ENCODE results near the gene ZNF24.

Gene ZNF24

GRCh38 chr18:35290094-35290735, 54.0 kb downstream of the ZNF24 start, which contains the start of gene ZSCAN30:
Gene ZSCAN30 (minus strand): TSS chr18:35290229. CDS start chr18:35264352, 25,877 bp downstream.
- DNase-seq: peak; percentile 61

- no peak for DNase-seq
Observed at GRCh38 chr18:35289727-35290093, 54.5 kb downstream of the ZNF24 start.

DNA sequence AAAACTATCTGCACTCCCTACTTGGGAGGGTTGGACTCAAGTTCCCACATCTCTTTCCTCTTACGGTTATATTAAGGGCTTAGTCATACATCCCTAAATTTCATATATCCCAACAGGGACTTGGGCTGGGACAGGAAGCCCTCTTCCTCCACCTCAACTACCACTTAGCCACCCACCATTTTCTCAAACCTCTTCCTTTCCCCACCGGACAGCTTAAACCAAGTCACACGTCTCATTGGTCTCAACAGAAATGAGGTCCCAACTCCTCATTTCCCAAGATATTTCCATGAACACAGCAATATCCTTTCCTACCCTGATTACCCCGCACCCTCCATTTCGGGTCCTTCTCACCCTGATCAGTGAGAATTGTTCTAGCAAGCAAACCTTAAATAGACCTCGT, 54.9 kb downstream of the ZNF24 start:
- no peak for DNase-seq

GRCh38 chr18:35284841-35285240, 59.4 kb downstream of the ZNF24 start:
- DNase-seq: no peak

DNA sequence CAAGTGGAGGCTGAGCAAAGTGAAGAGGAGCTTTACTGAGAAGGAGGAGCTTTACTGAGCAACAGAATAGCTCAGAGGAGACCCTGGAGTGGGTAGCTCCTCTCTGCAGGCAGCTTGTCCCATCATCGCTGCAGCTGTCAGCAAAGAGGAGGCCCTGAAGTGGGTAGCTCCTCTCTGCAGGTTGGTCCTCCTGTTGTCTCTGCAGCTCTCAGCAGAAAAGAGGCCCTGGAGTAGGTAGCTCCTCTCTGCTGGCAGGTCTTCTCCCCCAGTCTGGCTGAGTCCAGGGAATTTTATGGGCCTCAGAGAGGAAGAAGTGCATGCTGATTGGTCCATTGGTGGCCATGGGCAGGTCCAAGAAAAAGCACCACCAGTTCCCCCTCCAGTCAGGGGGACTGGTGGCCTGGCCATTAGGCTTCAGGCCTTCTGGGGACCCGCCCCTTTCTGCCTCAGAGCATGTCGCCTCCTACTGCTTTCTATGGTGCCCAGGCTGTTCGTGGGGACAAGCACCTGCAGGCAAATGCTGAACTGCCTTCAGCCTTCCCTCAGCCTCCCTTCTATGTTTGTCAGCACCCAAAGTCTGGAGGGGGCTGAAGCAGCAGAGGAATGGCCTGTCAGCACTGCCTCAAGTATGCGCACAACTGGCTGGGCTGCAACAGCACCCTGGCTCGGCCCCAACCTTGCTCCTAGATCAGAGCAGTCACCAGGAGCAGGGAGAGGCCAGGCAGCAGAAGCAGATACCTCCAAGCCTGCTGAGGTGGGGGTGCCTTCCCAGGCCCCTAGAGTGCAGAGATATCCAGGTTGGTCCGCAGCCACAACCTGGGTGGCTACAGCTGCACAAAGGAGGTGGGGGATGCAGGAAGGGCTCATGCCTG, 60.1 kb downstream of the ZNF24 start:
- DNase-seq: no peak

GRCh38 chr18:35282353-35282752, 61.9 kb downstream of the ZNF24 start:
- DNase-seq: no peak

All from NCI-H2081 treated with DMSO at 0.1 percent for 48 hours (cell line).